Osteoblast (primary cell): ENCODE measurements around the gene DYSF. TPM values are rescaled to one million over a fixed set of nuclear protein-coding genes. Genes with fewer than 3 reads are reported as not detected.

Source experiments
- DNase-seq: peaks from one replicate; pipeline ENCODE4 v3.0.0; 2011; ENCODE audit warnings: low spot score, mixed read lengths; ENCODE audit not compliant: insufficient read length; ENCODE audit errors: missing footprints
- H2AFZ ChIP-seq: 2 replicates; pipeline ENCODE4 v1.6.0; 2011; ENCODE audit warnings: mild to moderate bottlenecking, low read length
- H3K27ac ChIP-seq: 2 replicates; pipeline ENCODE4 v1.5.1; 2011; ENCODE audit warnings: mild to moderate bottlenecking, low read depth, low read length, moderate library complexity
- H3K27me3 ChIP-seq: 2 replicates; pipeline ENCODE4 v1.6.0; 2012; ENCODE audit warnings: mild to moderate bottlenecking, control low read depth, inconsistent platforms, low read length, moderate library complexity; ENCODE audit not compliant: insufficient read depth
- H3K36me3 ChIP-seq: 2 replicates; pipeline ENCODE4 v1.5.1; 2011; ENCODE audit warnings: mild to moderate bottlenecking, low read length, control low read depth, moderate library complexity; ENCODE audit not compliant: insufficient read depth
- H3K4me1 ChIP-seq: 2 replicates; pipeline ENCODE4 v1.5.1; 2011; ENCODE audit warnings: mild to moderate bottlenecking, low read length, control low read depth, moderate library complexity; ENCODE audit not compliant: insufficient read depth
- H3K4me2 ChIP-seq: 2 replicates; pipeline ENCODE4 v1.6.0; 2011; ENCODE audit warnings: mild to moderate bottlenecking, low read length; ENCODE audit not compliant: insufficient read depth
- H3K4me3 ChIP-seq: fragments of 200-600 bp; sonication (generic); 3 replicates; pipeline ENCODE4 v1.5.1; 2012; ENCODE audit warnings: mild to moderate bottlenecking, low read length, inconsistent platforms; ENCODE audit not compliant: insufficient read depth
- H3K79me2 ChIP-seq: 2 replicates; pipeline ENCODE4 v1.6.0; 2012; ENCODE audit warnings: mild to moderate bottlenecking, low read length, control low read depth, inconsistent platforms; ENCODE audit not compliant: insufficient read depth
- H3K9me3 ChIP-seq: 2 replicates; pipeline ENCODE4 v1.5.1; 2011; ENCODE audit warnings: low read depth, low read length, control low read depth
- H4K20me1 ChIP-seq: 2 replicates; pipeline ENCODE4 v1.6.0; 2012; ENCODE audit warnings: mild to moderate bottlenecking, low read length, control low read depth; ENCODE audit not compliant: insufficient read depth
- CTCF ChIP-seq: IDR thresholded peaks from 2 replicates; pipeline ENCODE4 v1.5.1; 2011; ENCODE audit warnings: mild to moderate bottlenecking, low read depth, low read length, moderate library complexity; ENCODE audit errors: extremely low read depth
- total RNA-seq: library from RNA; depleted of rRNA; stranded (reverse); fragments of >200 nt; gene quantifications from 2 replicates; pipeline ENCODE4 v1.2.3, GENCODE V29; 2012

The DYSF gene
- total RNA-seq, 1 donor: 4.3 TPM

- no peak for DNase-seq
- Histone ChIP-seq H3K4me1 (no peaks in the 10 kb centered on the region), H3K36me3 (peaks cover 6% of the 10 kb centered on the region), H3K27me3 (no peaks in the 10 kb centered on the region), H3K4me3 (no peak overlapping the region), H3K79me2 (no peaks in the 10 kb centered on the region), H4K20me1 (peaks cover 3% of the 10 kb centered on the region), H3K4me2 (no peak overlapping the region), H3K9me3 (no peaks in the 10 kb centered on the region), H2AFZ (no peak overlapping the region), H3K27ac (no peak overlapping the region)
- no peak for TF ChIP-seq CTCF
Measured at GRCh38 chr2:71417300-71418202, 35.8 kb upstream of the DYSF start.

- H3K9me3 ChIP-seq: no peaks in the 10 kb centered on the region
- peaks cover 3% of the 10 kb centered on the region for H4K20me1 ChIP-seq
- no peaks in the 10 kb centered on the region for H3K79me2 ChIP-seq
- H3K4me3 ChIP-seq: no peak overlapping the region
- H3K36me3 ChIP-seq: peaks cover 16% of the 10 kb centered on the region
- no peaks in the 10 kb centered on the region for H3K27me3 ChIP-seq
- no peak overlapping the region for H3K27ac ChIP-seq
- peak; percentile 1 for DNase-seq
- no peak overlapping the region for H2AFZ ChIP-seq
- no peak overlapping the region for H3K4me2 ChIP-seq
- H3K4me1 ChIP-seq: no peaks in the 10 kb centered on the region
- no peak for TF ChIP-seq CTCF
Measured at GRCh38 chr2:71419145-71419544, 34.2 kb upstream of the DYSF start.

- Histone ChIP-seq H3K4me2 (no peak overlapping the region), H3K9me3 (no peaks in the 10 kb centered on the region), H2AFZ (no peak overlapping the region), H4K20me1 (peaks cover 3% of the 10 kb centered on the region), H3K27me3 (no peaks in the 10 kb centered on the region), H3K79me2 (no peaks in the 10 kb centered on the region), H3K4me1 (no peaks in the 10 kb centered on the region), H3K27ac (no peak overlapping the region), H3K4me3 (no peak overlapping the region), H3K36me3 (peaks cover 16% of the 10 kb centered on the region)
- TF ChIP-seq CTCF: no peak
- no peak for DNase-seq
Measured at GRCh38 chr2:71419976-71420375, 33.4 kb upstream of the DYSF start.

- Histone ChIP-seq H3K36me3 (peaks cover 39% of the 10 kb centered on the region), H3K79me2 (no peaks in the 10 kb centered on the region), H3K4me2 (no peak overlapping the region), H3K4me3 (no peak overlapping the region), H3K9me3 (no peaks in the 10 kb centered on the region), H3K4me1 (no peaks in the 10 kb centered on the region), H2AFZ (no peak overlapping the region), H3K27ac (no peak overlapping the region), H4K20me1 (peaks cover 3% of the 10 kb centered on the region), H3K27me3 (no peaks in the 10 kb centered on the region)
- no peak for TF ChIP-seq CTCF
- peak; percentile 10 for DNase-seq
Measured at GRCh38 chr2:71422786-71423185, 30.6 kb upstream of the DYSF start.
